HepG2 (cell line): ENCODE data around the gene RNF6. TPM values are rescaled to one million over a fixed set of nuclear protein-coding genes. Genes with fewer than 3 reads are reported as not detected.
A peak's percentile ranks its signal among the peaks of the same experiment; 100 is the strongest.

Experiments
- HMG20B ChIP-seq: conservative IDR thresholded peaks from 2 replicates; pipeline ENCODE4 v1.6.1; 2016; ENCODE audit warnings: missing genetic modification reagents, missing compliant biosample characterization
- KMT2A ChIP-seq: sonication (generic); formaldehyde crosslinking; IDR thresholded peaks from 2 replicates; pipeline ENCODE4 v1.4.0; 2020; ENCODE audit warnings: missing genetic modification reagents
- NCOA2 ChIP-seq: sonication (generic); formaldehyde crosslinking; IDR thresholded peaks from 2 replicates; pipeline ENCODE4 v1.8.0; 2022; ENCODE audit warnings: inconsistent platforms
- PCBP1 ChIP-seq: fragments of 200-400 bp; formaldehyde crosslinking; IDR thresholded peaks from 2 replicates; pipeline ENCODE4 v1.6.1; 2017; ENCODE audit warnings: mild to moderate bottlenecking, low read depth, low read length, borderline replicate concordance
- SPEN ChIP-seq: sonication (generic); formaldehyde crosslinking; IDR thresholded peaks from 2 replicates; pipeline ENCODE4 v1.5.1; 2020; ENCODE audit warnings: low read depth, mild to moderate bottlenecking, missing genetic modification reagents
- TARDBP ChIP-seq: sonication (generic); formaldehyde crosslinking; IDR thresholded peaks from 2 replicates; pipeline ENCODE4 v1.8.0; 2022; ENCODE audit warnings: mild to moderate bottlenecking, missing genetic modification reagents
- TMF1 ChIP-seq: sonication (generic); formaldehyde crosslinking; IDR thresholded peaks from 2 replicates; pipeline ENCODE4 v1.8.1; 2022; ENCODE audit warnings: low read depth, missing genetic modification reagents
- YY1 ChIP-seq: IDR thresholded peaks from 2 replicates; pipeline ENCODE4 v1.6.1; 2011; ENCODE audit warnings: low read length, low read depth, moderate library complexity, mild to moderate bottlenecking; ENCODE audit not compliant: insufficient read depth, insufficient replicate concordance
- ZNF136 ChIP-seq: sonication (generic); formaldehyde crosslinking; IDR thresholded peaks from 2 replicates; pipeline ENCODE4 v1.8.1; 2022; ENCODE audit warnings: low read depth, mild to moderate bottlenecking, moderate library complexity, missing genetic modification reagents
- ZNF3 ChIP-seq: IDR thresholded peaks from 2 replicates; pipeline ENCODE4 v1.7.0; 2017; ENCODE audit warnings: inconsistent platforms
- ZNF557 ChIP-seq: sonication (generic); formaldehyde crosslinking; IDR thresholded peaks from 2 replicates; pipeline ENCODE4 v1.4.0; 2020; ENCODE audit warnings: missing genetic modification reagents
- ZNF619 ChIP-seq: sonication (generic); formaldehyde crosslinking; IDR thresholded peaks from 2 replicates; pipeline ENCODE4 v1.4.0; 2020; ENCODE audit warnings: mild to moderate bottlenecking, missing genetic modification reagents
- polyA plus RNA-seq, 8 experiments: library from polyadenylated mRNA; depleted of rRNA in 3 of 8; stranded (reverse) in 7 of 8; unstranded in 1 of 8; fragments of >200 nt; fragmentation: Illumina TruSeq in 4 of 8; extraction: Trizol in 4 of 8; gene quantifications; 2 replicates each; pipeline versions ENCODE4 v1.2.1 to v1.2.3, GENCODE V29; 2011 to 2016; ENCODE audit warnings: low read depth in 4 of 8, missing spikeins in 1 of 8, mixed read lengths in 1 of 8; ENCODE audit not compliant: insufficient read depth in 1 of 8
- total RNA-seq, 5 experiments: library from RNA; depleted of rRNA; stranded (reverse); fragments of >200 nt; fragmentation: Illumina TruSeq; extraction: Trizol; gene quantifications; 2 replicates each; pipeline ENCODE4 v1.2.3, GENCODE V29; 2016; ENCODE audit warnings: low read depth in 1 of 5
- TF ChIP-seq, protein P1 (sequence below): sonication (generic); formaldehyde crosslinking; IDR thresholded peaks from 2 replicates; pipeline ENCODE4 v1.5.0; 2020; ENCODE audit warnings: missing genetic modification reagents
- TF ChIP-seq, protein P2 (sequence below): sonication (generic); formaldehyde crosslinking; IDR thresholded peaks from 2 replicates; pipeline ENCODE4 v1.5.0; 2020; ENCODE audit warnings: mild to moderate bottlenecking, missing genetic modification reagents, borderline replicate concordance
- TF ChIP-seq, protein P3 (sequence below): sonication (generic); formaldehyde crosslinking; IDR thresholded peaks from 2 replicates; pipeline ENCODE4 v1.8.1; 2022; ENCODE audit warnings: low read depth, mild to moderate bottlenecking, missing genetic modification reagents
- TF ChIP-seq, protein P4 (sequence below): sonication (generic); formaldehyde crosslinking; IDR thresholded peaks from 2 replicates; pipeline ENCODE4 v1.4.0; 2020; ENCODE audit warnings: missing genetic modification reagents, borderline replicate concordance

RNF6 gene
- total and polyA plus RNA-seq, 2 of the 13 experiments (the other 11 are each of a cell fraction or from before 2014, with no cell fraction given), result 14.6 to 36.8 TPM

DNA sequence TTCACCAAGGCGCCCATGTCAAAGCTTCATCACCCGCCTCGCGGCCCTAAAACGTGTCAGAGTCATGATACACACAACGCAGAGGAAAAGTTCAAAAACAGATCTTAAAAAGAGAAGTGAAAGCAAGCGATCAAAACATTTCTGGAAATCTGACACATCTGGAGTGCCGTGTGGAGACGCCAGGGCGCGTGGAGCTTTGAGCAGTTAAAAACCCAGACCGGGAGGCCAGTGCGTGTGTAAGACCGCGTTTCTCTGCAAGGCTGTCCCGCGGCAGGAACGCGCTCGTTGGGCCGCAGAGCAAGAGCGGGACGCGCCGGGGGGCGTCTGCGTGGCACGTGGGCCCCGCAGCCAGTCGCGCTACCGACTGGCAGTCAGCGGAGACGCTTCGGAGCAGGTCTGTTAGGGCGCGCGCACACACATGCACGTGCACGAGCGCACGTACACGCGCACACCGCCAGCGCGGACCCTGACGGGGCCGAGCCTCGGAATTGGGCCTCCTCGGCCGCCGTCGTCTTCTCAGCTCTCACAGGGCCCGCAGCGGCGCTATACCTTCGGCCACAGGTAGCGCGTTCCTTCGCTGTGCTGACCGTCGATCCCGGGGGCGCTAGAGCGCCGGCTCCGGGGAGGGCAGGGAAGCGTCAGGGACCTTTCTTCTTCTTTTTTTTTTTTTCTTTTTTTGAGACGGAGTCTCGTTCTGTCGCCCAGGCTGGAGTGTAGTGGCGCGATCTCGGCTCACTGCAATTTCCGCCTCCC lies 35.8 kb downstream of the RNF6 start (continued):
- TF ChIP-seq, protein P1, sequence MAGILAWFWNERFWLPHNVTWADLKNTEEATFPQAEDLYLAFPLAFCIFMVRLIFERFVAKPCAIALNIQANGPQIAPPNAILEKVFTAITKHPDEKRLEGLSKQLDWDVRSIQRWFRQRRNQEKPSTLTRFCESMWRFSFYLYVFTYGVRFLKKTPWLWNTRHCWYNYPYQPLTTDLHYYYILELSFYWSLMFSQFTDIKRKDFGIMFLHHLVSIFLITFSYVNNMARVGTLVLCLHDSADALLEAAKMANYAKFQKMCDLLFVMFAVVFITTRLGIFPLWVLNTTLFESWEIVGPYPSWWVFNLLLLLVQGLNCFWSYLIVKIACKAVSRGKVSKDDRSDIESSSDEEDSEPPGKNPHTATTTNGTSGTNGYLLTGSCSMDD, result peak; percentile 82; the same call in 1 of the 2 replicates
- TF ChIP-seq SPEN (CRISPR knock-in tag), result peak; percentile 85
- TF ChIP-seq HMG20B (CRISPR knock-in tag), result no peak
- no peak for TF ChIP-seq NCOA2 (CRISPR knock-in tag)
- TF ChIP-seq TARDBP, result peak; percentile 78
- TF ChIP-seq, protein P2, sequence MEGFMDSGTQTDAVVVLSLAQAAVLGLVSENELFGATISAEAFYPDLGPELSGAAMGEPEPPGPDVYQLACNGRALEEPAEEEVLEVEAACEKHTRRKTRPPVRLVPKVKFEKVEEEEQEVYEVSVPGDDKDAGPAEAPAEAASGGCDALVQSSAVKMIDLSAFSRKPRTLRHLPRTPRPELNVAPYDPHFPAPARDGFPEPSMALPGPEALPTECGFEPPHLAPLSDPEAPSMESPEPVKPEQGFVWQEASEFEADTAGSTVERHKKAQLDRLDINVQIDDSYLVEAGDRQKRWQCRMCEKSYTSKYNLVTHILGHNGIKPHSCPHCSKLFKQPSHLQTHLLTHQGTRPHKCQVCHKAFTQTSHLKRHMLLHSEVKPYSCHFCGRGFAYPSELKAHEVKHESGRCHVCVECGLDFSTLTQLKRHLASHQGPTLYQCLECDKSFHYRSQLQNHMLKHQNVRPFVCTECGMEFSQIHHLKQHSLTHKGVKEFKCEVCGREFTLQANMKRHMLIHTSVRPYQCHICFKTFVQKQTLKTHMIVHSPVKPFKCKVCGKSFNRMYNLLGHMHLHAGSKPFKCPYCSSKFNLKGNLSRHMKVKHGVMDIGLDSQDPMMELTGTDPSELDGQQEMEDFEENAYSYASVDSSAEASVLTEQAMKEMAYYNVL (CRISPR knock-in tag), result 0 out of 2 replicates have a peak, but pooled peaks have one; percentile 62
- TF ChIP-seq ZNF619 (CRISPR knock-in tag), result no peak
- peak; percentile 84; the same call in 1 of the 2 replicates for TF ChIP-seq ZNF557 (CRISPR knock-in tag)
- TF ChIP-seq, protein P3, sequence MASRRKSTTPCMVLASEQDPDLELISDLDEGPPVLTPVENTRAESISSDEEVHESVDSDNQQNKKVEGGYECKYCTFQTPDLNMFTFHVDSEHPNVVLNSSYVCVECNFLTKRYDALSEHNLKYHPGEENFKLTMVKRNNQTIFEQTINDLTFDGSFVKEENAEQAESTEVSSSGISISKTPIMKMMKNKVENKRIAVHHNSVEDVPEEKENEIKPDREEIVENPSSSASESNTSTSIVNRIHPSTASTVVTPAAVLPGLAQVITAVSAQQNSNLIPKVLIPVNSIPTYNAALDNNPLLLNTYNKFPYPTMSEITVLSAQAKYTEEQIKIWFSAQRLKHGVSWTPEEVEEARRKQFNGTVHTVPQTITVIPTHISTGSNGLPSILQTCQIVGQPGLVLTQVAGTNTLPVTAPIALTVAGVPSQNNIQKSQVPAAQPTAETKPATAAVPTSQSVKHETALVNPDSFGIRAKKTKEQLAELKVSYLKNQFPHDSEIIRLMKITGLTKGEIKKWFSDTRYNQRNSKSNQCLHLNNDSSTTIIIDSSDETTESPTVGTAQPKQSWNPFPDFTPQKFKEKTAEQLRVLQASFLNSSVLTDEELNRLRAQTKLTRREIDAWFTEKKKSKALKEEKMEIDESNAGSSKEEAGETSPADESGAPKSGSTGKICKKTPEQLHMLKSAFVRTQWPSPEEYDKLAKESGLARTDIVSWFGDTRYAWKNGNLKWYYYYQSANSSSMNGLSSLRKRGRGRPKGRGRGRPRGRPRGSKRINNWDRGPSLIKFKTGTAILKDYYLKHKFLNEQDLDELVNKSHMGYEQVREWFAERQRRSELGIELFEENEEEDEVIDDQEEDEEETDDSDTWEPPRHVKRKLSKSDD, result 0 out of 2 replicates have a peak, but pooled peaks have one; percentile 10
- no peak for TF ChIP-seq ZNF3 (CRISPR knock-in tag)
- peak; percentile 92 for TF ChIP-seq TMF1 (CRISPR knock-in tag)
- TF ChIP-seq ZNF136 (CRISPR knock-in tag), result no peak
- no peak for TF ChIP-seq PCBP1
- no peak; the same call in none of the 2 replicates for TF ChIP-seq KMT2A (CRISPR knock-in tag)
- peak; percentile 50 for TF ChIP-seq YY1
- TF ChIP-seq, protein P4, sequence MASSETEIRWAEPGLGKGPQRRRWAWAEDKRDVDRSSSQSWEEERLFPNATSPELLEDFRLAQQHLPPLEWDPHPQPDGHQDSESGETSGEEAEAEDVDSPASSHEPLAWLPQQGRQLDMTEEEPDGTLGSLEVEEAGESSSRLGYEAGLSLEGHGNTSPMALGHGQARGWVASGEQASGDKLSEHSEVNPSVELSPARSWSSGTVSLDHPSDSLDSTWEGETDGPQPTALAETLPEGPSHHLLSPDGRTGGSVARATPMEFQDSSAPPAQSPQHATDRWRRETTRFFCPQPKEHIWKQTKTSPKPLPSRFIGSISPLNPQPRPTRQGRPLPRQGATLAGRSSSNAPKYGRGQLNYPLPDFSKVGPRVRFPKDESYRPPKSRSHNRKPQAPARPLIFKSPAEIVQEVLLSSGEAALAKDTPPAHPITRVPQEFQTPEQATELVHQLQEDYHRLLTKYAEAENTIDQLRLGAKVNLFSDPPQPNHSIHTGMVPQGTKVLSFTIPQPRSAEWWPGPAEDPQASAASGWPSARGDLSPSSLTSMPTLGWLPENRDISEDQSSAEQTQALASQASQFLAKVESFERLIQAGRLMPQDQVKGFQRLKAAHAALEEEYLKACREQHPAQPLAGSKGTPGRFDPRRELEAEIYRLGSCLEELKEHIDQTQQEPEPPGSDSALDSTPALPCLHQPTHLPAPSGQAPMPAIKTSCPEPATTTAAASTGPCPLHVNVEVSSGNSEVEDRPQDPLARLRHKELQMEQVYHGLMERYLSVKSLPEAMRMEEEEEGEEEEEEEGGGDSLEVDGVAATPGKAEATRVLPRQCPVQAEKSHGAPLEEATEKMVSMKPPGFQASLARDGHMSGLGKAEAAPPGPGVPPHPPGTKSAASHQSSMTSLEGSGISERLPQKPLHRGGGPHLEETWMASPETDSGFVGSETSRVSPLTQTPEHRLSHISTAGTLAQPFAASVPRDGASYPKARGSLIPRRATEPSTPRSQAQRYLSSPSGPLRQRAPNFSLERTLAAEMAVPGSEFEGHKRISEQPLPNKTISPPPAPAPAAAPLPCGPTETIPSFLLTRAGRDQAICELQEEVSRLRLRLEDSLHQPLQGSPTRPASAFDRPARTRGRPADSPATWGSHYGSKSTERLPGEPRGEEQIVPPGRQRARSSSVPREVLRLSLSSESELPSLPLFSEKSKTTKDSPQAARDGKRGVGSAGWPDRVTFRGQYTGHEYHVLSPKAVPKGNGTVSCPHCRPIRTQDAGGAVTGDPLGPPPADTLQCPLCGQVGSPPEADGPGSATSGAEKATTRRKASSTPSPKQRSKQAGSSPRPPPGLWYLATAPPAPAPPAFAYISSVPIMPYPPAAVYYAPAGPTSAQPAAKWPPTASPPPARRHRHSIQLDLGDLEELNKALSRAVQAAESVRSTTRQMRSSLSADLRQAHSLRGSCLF (CRISPR knock-in tag), result no peak
